Spleen (tissue), 11 donors: ENCODE data around the gene PFKM. TPM values are rescaled to one million over a fixed set of nuclear protein-coding genes. Genes with fewer than 3 reads are reported as not detected.

ENCODE experiments used
- DNase-seq: peaks from one replicate; pipeline ENCODE4 v3.0.0-alpha.2; 2020
- H3K27ac ChIP-seq, 8 donors: fragments of 200-600 bp; sonication (generic) in 7 of 8; 1 replicate in 4 of 8; 2 replicates in 4 of 8; pipeline versions ENCODE4 v1.5.0 to v1.8.0; 2016 to 2021; ENCODE audit warnings: inconsistent platforms in 4 of 8, mild to moderate bottlenecking in 4 of 8, moderate library complexity in 1 of 8
- H3K27me3 ChIP-seq, 7 donors: fragments of 200-600 bp; sonication (generic) in 6 of 7; replicated peaks in 1 of 7; 1 replicate in 4 of 7; 2 replicates in 3 of 7; pipeline versions ENCODE4 v1.5.0 to v1.8.0; 2016 to 2021; ENCODE audit warnings: inconsistent platforms in 3 of 7, mild to moderate bottlenecking in 1 of 7
- H3K36me3 ChIP-seq, 6 donors: fragments of 200-600 bp; sonication (generic) in 5 of 6; 1 replicate in 4 of 6; 2 replicates in 2 of 6; pipeline versions ENCODE4 v1.5.0 to v1.8.0; 2016 to 2021; ENCODE audit warnings: inconsistent platforms in 2 of 6
- H3K4me1 ChIP-seq, 6 donors: fragments of 200-600 bp; sonication (generic) in 5 of 6; 1 replicate in 3 of 6; 2 replicates in 3 of 6; pipeline versions ENCODE4 v1.5.0 to v1.8.0; 2016 to 2021; ENCODE audit warnings: inconsistent platforms in 3 of 6
- H3K4me3 ChIP-seq, 8 donors: fragments of 200-600 bp; sonication (generic) in 7 of 8; 1 replicate in 4 of 8; 2 replicates in 4 of 8; pipeline versions ENCODE4 v1.5.0 to v1.8.0; 2016 to 2021; ENCODE audit warnings: inconsistent platforms in 4 of 8, mild to moderate bottlenecking in 4 of 8, moderate library complexity in 2 of 8
- H3K9me3 ChIP-seq, 8 donors: fragments of 200-600 bp; sonication (generic) in 7 of 8; 1 replicate in 4 of 8; 2 replicates in 4 of 8; pipeline versions ENCODE4 v1.5.0 to v1.8.0; 2016 to 2021; ENCODE audit warnings: inconsistent platforms in 4 of 8
- CTCF ChIP-seq, 11 experiments: fragments of 200-600 bp in 7 of 11; fragments of 450-650 bp in 4 of 11; sonication (generic) in 4 of 11; IDR thresholded peaks in 8 of 11; conservative IDR thresholded peaks in 3 of 11; 1 replicate in 7 of 11; 2 replicates in 4 of 11; pipeline versions ENCODE4 v1.4.0 to v1.8.0; 2016 to 2021; ENCODE audit warnings: antibody characterized with exemption in 11 of 11, inconsistent platforms in 4 of 11, mild to moderate bottlenecking in 1 of 11
- POLR2A ChIP-seq, 3 donors: fragments of 450-650 bp; IDR thresholded peaks; one replicate each; pipeline ENCODE4 v1.5.1; 2017; ENCODE audit warnings: antibody characterized with exemption in 3 of 3, mild to moderate bottlenecking in 1 of 3
- POLR2AphosphoS5 ChIP-seq, 3 donors: sonication (generic); formaldehyde crosslinking; IDR thresholded peaks; one replicate each; pipeline ENCODE4 v1.5.1; 2017; ENCODE audit warnings: antibody characterized with exemption in 3 of 3
- WGBS, 5 donors: extraction: QIAGEN DNeasy Blood & Tissue Kit in 3 of 5; methylation state at CpG; one replicate each; pipeline versions ENCODE4 v1.1.5 to v1.1.7; 2013 to 2018; 5-methylcytosine and 5-hydroxymethylcytosine counted together
- intact Hi-C: fragments of 100-400 bp; cut with DNase I; formaldehyde crosslinking; loops from one replicate; pipeline ENCODE4 v1.15.0; 2023; ENCODE audit warnings: low total_unique reads
- polyA plus RNA-seq, 3 donors: library from polyadenylated mRNA; stranded (reverse); fragments of 200-250 nt; gene quantifications; one replicate each; pipeline ENCODE4 v1.2.1, GENCODE V29; 2013
- total RNA-seq, 7 donors: library from RNA; depleted of rRNA in 3 of 7; stranded (reverse); fragments of >200 nt in 3 of 7; fragmentation: NEBNext Ultra II Directional in 4 of 7; extraction: Animal tissue kit (Norgen Biotek cat#: 25700) in 4 of 7; gene quantifications; one replicate each; pipeline versions ENCODE4 v1.1.0 to v1.2.1, GENCODE V29; 2016 to 2021
- donor health status: healthy with polysubstance abuse.
- donor health status: DM: no; HTN: no; CAD: no; lungs with moderate emphysema.
- donor health status: DM: no; HTN: no; CAD: no.
- donor health status: Bipolar disorder and iron deficiency.
- donor health status: healthy.
- donor health status: DM: no; HTN: no; CAD: no.
- donor health status: DM: yes; HTN: yes; CAD: no.

The PFKM gene
- total and polyA plus RNA-seq, 10 donors, result 13.6 to 52.5 (median 30.7) TPM

GRCh38 chr12:48125985-48126384 lies 6.8 kb downstream of the PFKM start:
- no peaks in the 10 kb centered on the region for H3K27me3 ChIP-seq
- TF ChIP-seq POLR2A (IDR thresholded peaks at IDR 0.05) (no peak), POLR2AphosphoS5 (IDR thresholded peaks at IDR 0.05) (no peak), CTCF (IDR thresholded peaks at IDR 0.05 in 8 of 11, conservative IDR thresholded peaks at IDR 0.05 in 3 of 11) (no peak)
- intact Hi-C loops, result no loop called here
- no peak for DNase-seq
- H3K36me3 ChIP-seq, result peaks cover 0 to 81% (median 17%) of the 10 kb centered on the region in 6 donors
- H3K27ac ChIP-seq, result no peak overlapping the region
- H3K4me1 ChIP-seq, result peaks cover 0 to 2% (median 0%) of the 10 kb centered on the region in 6 donors
- H3K4me3 ChIP-seq, result no peak overlapping the region
- 91 to 96% (median 96%) methylated on average over 4 of the region's 4 CpGs for whole genome bisulfite sequencing, 5 donors
- no peaks in the 10 kb centered on the region for H3K9me3 ChIP-seq

- no peaks in the 10 kb centered on the region for H3K27me3 ChIP-seq
- peaks cover 3 to 92% (median 23%) of the 10 kb centered on the region in 6 donors for H3K36me3 ChIP-seq
- H3K27ac ChIP-seq, result no peak overlapping the region
- no peaks in the 10 kb centered on the region for H3K9me3 ChIP-seq
- no peak overlapping the region for H3K4me3 ChIP-seq
- intact Hi-C loops, result no loop called here
- H3K4me1 ChIP-seq, result no peaks in the 10 kb centered on the region
- no peak for DNase-seq
- 90 to 100% (median 93%) methylated on average over 2 of the region's 2 CpGs for WGBS, 5 donors
- TF ChIP-seq POLR2AphosphoS5 (IDR thresholded peaks at IDR 0.05) (no peak), POLR2A (IDR thresholded peaks at IDR 0.05) (no peak), CTCF (IDR thresholded peaks at IDR 0.05 in 8 of 11, conservative IDR thresholded peaks at IDR 0.05 in 3 of 11) (no peak)
Measured at GRCh38 chr12:48126953-48127630, 7.9 kb downstream of the PFKM start.

- no peaks in the 10 kb centered on the region for H3K4me1 ChIP-seq
- DNase-seq, result no peak
- H3K27me3 ChIP-seq, result no peaks in the 10 kb centered on the region
- TF ChIP-seq POLR2A (IDR thresholded peaks at IDR 0.05), result no peak
- TF ChIP-seq POLR2AphosphoS5 (IDR thresholded peaks at IDR 0.05), result no peak
- no peak for TF ChIP-seq CTCF (IDR thresholded peaks at IDR 0.05 in 8 of 11, conservative IDR thresholded peaks at IDR 0.05 in 3 of 11)
- no peak overlapping the region for H3K4me3 ChIP-seq
- no peaks in the 10 kb centered on the region for H3K9me3 ChIP-seq
- WGBS, 5 donors, result 97 to 100% (median 100%) methylated on average over 1 of the region's 1 CpG
- intact Hi-C loops, result no loop called here
- H3K27ac ChIP-seq, result no peak overlapping the region
- peaks cover 3 to 96% (median 32%) of the 10 kb centered on the region in 6 donors for H3K36me3 ChIP-seq
Measured at GRCh38 chr12:48128800-48129199, 9.6 kb downstream of the PFKM start.

GRCh38 chr12:48129376-48129775 lies 10.2 kb downstream of the PFKM start:
- intact Hi-C loops, result no loop called here
- 47 to 68% (median 65%) methylated on average over 1 of the region's 1 CpG for WGBS, 5 donors
- no peak for DNase-seq
- Histone ChIP-seq H3K9me3 (no peaks in the 10 kb centered on the region), H3K36me3 (peaks cover 3 to 96% (median 38%) of the 10 kb centered on the region in 6 donors), H3K27ac (no peak overlapping the region), H3K27me3 (no peaks in the 10 kb centered on the region), H3K4me3 (no peak overlapping the region), H3K4me1 (no peaks in the 10 kb centered on the region)
- no peak for TF ChIP-seq POLR2A (IDR thresholded peaks at IDR 0.05)
- no peak for TF ChIP-seq CTCF (IDR thresholded peaks at IDR 0.05 in 8 of 11, conservative IDR thresholded peaks at IDR 0.05 in 3 of 11)
